B cell (primary cell): ENCODE results near the gene TCP10L. TPM values are rescaled to one million over a fixed set of nuclear protein-coding genes. Genes with fewer than 3 reads are reported as not detected.

ENCODE experiments used
- ATAC-seq: fragments of 200-7000 bp; cut with Tn5 transposase; one replicate; pipeline ENCODE4 v1.10.0; 2021; ENCODE audit warnings: low read depth, mild to moderate bottlenecking, moderate number of reproducible peaks, moderate library complexity
- CTCF ChIA-PET: fragments of 350-600 bp; sonication (Branson Sonifier 250); formaldehyde crosslinking; loops from one replicate; lab custom pipeline; 2021; ENCODE audit warnings: antibody characterized with exemption, inconsistent platforms; lab: Charles Lee
- POLR2A ChIA-PET: fragments of 350-600 bp; sonication (Branson Sonifier 250); formaldehyde crosslinking; loops from one replicate; lab custom pipeline; 2021; ENCODE audit warnings: antibody characterized with exemption; lab: Charles Lee
- DNase-seq: peaks from one replicate; pipeline ENCODE4 v3.0.0; 2013
- H2AFZ ChIP-seq: 2 replicates; pipeline ENCODE4 v1.6.1; 2012; ENCODE audit warnings: mild to moderate bottlenecking, low read depth, low read length; ENCODE audit not compliant: insufficient read depth, poor library complexity, severe bottlenecking
- H3K27ac ChIP-seq, 2 donors: 1 replicate in 1 of 2; 2 replicates in 1 of 2; pipeline ENCODE4 v1.5.1; 2012 to 2013; ENCODE audit warnings: low read length in 2 of 2, mild to moderate bottlenecking in 2 of 2, moderate library complexity in 1 of 2
- H3K27me3 ChIP-seq, 4 experiments: fragments of 200-600 bp in 1 of 4; sonication (generic) in 1 of 4; replicated peaks in 1 of 4; 1 replicate in 2 of 4; 2 replicates in 2 of 4; pipeline versions ENCODE4 v1.6.1 to v1.7.0; 2013 to 2016; ENCODE audit warnings: low read length in 3 of 4, mild to moderate bottlenecking in 2 of 4, mixed read lengths in 1 of 4, moderate library complexity in 1 of 4; ENCODE audit not compliant: insufficient read depth in 4 of 4, control insufficient read depth in 3 of 4; ENCODE audit errors: control extremely low read depth in 1 of 4
- H3K36me3 ChIP-seq, 2 experiments: replicated peaks in 1 of 2; 1 replicate in 1 of 2; 2 replicates in 1 of 2; pipeline versions ENCODE4 v1.6.1 to v1.7.1; 2013; ENCODE audit warnings: low read length in 1 of 2; ENCODE audit not compliant: insufficient read depth in 2 of 2, control insufficient read depth in 1 of 2; ENCODE audit errors: control extremely low read depth in 1 of 2, extremely low read depth in 1 of 2
- H3K4me1 ChIP-seq, 2 donors: fragments of 200-600 bp in 1 of 2; sonication (generic) in 1 of 2; 1 replicate in 1 of 2; 2 replicates in 1 of 2; pipeline versions ENCODE4 v1.5.1 to v1.6.1; 2013 to 2017; ENCODE audit warnings: low read length in 2 of 2; ENCODE audit not compliant: control insufficient read depth in 2 of 2, insufficient read depth in 2 of 2
- H3K4me2 ChIP-seq: replicated peaks from 2 replicates; pipeline ENCODE3; 2012; ENCODE audit warnings: mild to moderate bottlenecking, low read depth, low read length; ENCODE audit not compliant: poor library complexity, severe bottlenecking
- H3K4me3 ChIP-seq, 5 experiments: fragments of 200-600 bp in 1 of 5; sonication (generic) in 1 of 5; 1 replicate in 3 of 5; 2 replicates in 2 of 5; pipeline versions ENCODE4 v1.5.1 to v1.7.0; 2011 to 2016; ENCODE audit warnings: low read length in 4 of 5, mild to moderate bottlenecking in 4 of 5, low read depth in 2 of 5, control low read depth in 1 of 5, moderate library complexity in 1 of 5; ENCODE audit not compliant: insufficient read depth in 1 of 5; ENCODE audit errors: control extremely low read depth in 1 of 5, extremely low read depth in 1 of 5
- H3K79me2 ChIP-seq: fragments of 200-600 bp; sonication (generic); one replicate; pipeline ENCODE4 v1.6.0; 2016; ENCODE audit warnings: low read length; ENCODE audit not compliant: control insufficient read depth, insufficient read depth
- H3K9ac ChIP-seq: fragments of 200-600 bp; sonication (generic); 2 replicates; pipeline ENCODE4 v1.6.1; 2017; ENCODE audit warnings: mild to moderate bottlenecking, low read length, moderate library complexity
- H3K9me3 ChIP-seq, 3 donors: one replicate each; pipeline versions ENCODE4 v1.6.1 to v1.7.1; 2013; ENCODE audit warnings: low read length in 2 of 3; ENCODE audit not compliant: control insufficient read depth in 2 of 3, insufficient read depth in 1 of 3; ENCODE audit errors: control extremely low read depth in 1 of 3
- H4K20me1 ChIP-seq: 2 replicates; pipeline ENCODE4 v1.6.0; 2012; ENCODE audit warnings: mild to moderate bottlenecking, low read length; ENCODE audit not compliant: insufficient read depth, control insufficient read depth, poor library complexity, severe bottlenecking
- H3K27ac Mint-ChIP-seq: one replicate; pipeline ENCODE4 v1.8.0; 2021; ENCODE audit warnings: mixed read lengths
- H3K27me3 Mint-ChIP-seq: one replicate; pipeline ENCODE4 v1.8.0; 2021; ENCODE audit warnings: mixed read lengths
- H3K4me1 Mint-ChIP-seq: one replicate; pipeline ENCODE4 v1.8.0; 2021; ENCODE audit warnings: mixed read lengths
- H3K4me3 Mint-ChIP-seq: one replicate; pipeline ENCODE4 v1.8.0; 2021; ENCODE audit warnings: mixed read lengths
- H3K9me3 Mint-ChIP-seq: one replicate; pipeline ENCODE4 v1.8.0; 2022; ENCODE audit warnings: mixed read lengths; ENCODE audit not compliant: insufficient read depth
- CTCF ChIP-seq: fragments of 200-600 bp; IDR thresholded peaks from one replicate; pipeline ENCODE4 v1.8.0; 2022; ENCODE audit warnings: antibody characterized with exemption, mild to moderate bottlenecking
- EZH2 ChIP-seq: IDR thresholded peaks from 2 replicates; pipeline ENCODE4 v1.6.1; 2012; ENCODE audit warnings: borderline replicate concordance, low read depth, mild to moderate bottlenecking, moderate library complexity, low read length; ENCODE audit not compliant: insufficient read depth, poor library complexity, severe bottlenecking
- WGBS: methylation state at CpG from one replicate; pipeline ENCODE4 v1.1.5; 2013; ENCODE audit warnings: missing lambda C conversion rate; ENCODE audit not compliant: insufficient coverage; 5-methylcytosine and 5-hydroxymethylcytosine counted together
- intact Hi-C: fragments of 100-400 bp; cut with micrococcal nuclease; formaldehyde crosslinking; loops from one replicate; pipeline ENCODE4 v1.10.0; 2022
- polyA plus RNA-seq: library from polyadenylated mRNA; depleted of rRNA; stranded (reverse); fragments of >200 nt; gene quantifications from 2 replicates; pipeline ENCODE4 v1.2.3, GENCODE V29; 2012
- total RNA-seq, 2 donors: library from RNA; stranded (reverse); fragments of 120-200 nt in 1 of 2; gene quantifications; 1 replicate in 1 of 2; 2 replicates in 1 of 2; pipeline versions ENCODE4 v1.2.3 to v1.2.4, GENCODE V29; 2013 to 2022

The TCP10L gene
- total and polyA plus RNA-seq, 2 donors (not counting 1 experiment from before 2014, with no cell fraction given): 0.39 TPM

DNA sequence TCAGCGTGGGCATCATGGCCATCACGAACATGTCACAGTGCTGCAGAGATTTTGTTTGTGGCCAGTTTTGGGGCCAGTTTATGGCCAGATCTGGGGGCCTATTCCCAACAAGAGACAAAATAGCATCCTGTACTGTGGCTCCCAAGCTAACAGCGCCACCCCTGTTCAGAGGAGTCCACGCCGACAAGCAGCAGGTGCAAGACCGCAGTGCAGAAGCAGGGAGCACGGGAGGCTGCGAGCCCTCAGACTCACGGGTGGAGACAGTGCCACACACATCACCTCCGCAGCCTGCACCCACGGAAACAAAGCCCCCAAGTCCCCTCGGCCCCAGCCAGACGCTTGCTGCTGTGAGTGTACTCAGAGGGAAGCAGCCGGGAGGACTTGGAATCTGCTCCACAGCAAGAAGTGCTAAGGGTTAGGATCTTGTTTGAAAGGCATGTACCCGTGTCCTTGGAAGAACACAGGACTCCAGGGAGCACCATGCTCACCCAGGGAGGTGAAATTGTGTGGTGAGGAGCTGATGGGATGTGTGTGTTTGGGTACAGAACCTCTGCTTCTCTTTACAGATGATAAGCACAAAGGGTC lies 7.1 kb downstream of the TCP10L start:
- Mint-ChIP-seq H3K27ac (no peak overlapping the region), H3K9me3 (no peaks in the 10 kb centered on the region), H3K4me3 (no peak overlapping the region), H3K4me1 (no peaks in the 10 kb centered on the region), H3K27me3 (peaks cover 3% of the 10 kb centered on the region)
- H3K9me3 ChIP-seq: peaks cover 0 to 2% (median 0%) of the 10 kb centered on the region in 3 donors
- H3K27ac ChIP-seq: no peak overlapping the region
- ATAC-seq: no peak
- no peaks in the 10 kb centered on the region for H4K20me1 ChIP-seq
- H3K79me2 ChIP-seq: no peaks in the 10 kb centered on the region
- no peak for DNase-seq
- ChIA-PET CTCF (no interaction called here), POLR2A (no interaction called here)
- H3K4me1 ChIP-seq: no peaks in the 10 kb centered on the region
- H3K27me3 ChIP-seq: no peaks in the 10 kb centered on the region
- H3K9ac ChIP-seq: no peak overlapping the region
- no peak overlapping the region for H3K4me2 ChIP-seq
- intact Hi-C loops: no loop called here
- H2AFZ ChIP-seq: no peak overlapping the region
- no peak for TF ChIP-seq EZH2
- no peak for TF ChIP-seq CTCF
- no peak overlapping the region for H3K4me3 ChIP-seq
- H3K36me3 ChIP-seq: no peaks in the 10 kb centered on the region
- WGBS: 78% methylated on average over 13 of the region's 15 CpGs

GRCh38 chr21:32576011-32576410 lies 9.3 kb downstream of the TCP10L start:
- H3K27ac Mint-ChIP-seq: no peak overlapping the region
- DNase-seq (no peak), ATAC-seq (no peak)
- no peaks in the 10 kb centered on the region for H3K9me3 Mint-ChIP-seq
- Histone ChIP-seq H3K9me3 (peaks cover 0 to 1% (median 0%) of the 10 kb centered on the region in 3 donors), H3K27ac (no peak overlapping the region), H2AFZ (no peak overlapping the region), H3K27me3 (peaks cover 0 to 3% (median 0%) of the 10 kb centered on the region in 4 experiments), H3K79me2 (no peaks in the 10 kb centered on the region), H3K4me2 (no peak overlapping the region), H4K20me1 (no peaks in the 10 kb centered on the region), H3K4me1 (no peaks in the 10 kb centered on the region), H3K36me3 (no peaks in the 10 kb centered on the region), H3K9ac (no peak overlapping the region), H3K4me3 (no peak overlapping the region)
- H3K27me3 Mint-ChIP-seq: peaks cover 3% of the 10 kb centered on the region
- CTCF ChIA-PET: interaction anchor here (1.0 kb wide), 1 partner anchor 25 kb away, joined by 3 read pairs; no protein-coding TSS in a partner anchor
- intact Hi-C loops: no loop called here
- H3K4me1 Mint-ChIP-seq: no peaks in the 10 kb centered on the region
- WGBS: 94% methylated on average over 11 of the region's 11 CpGs
- TF ChIP-seq EZH2 (no peak), CTCF (no peak)
- no peak overlapping the region for H3K4me3 Mint-ChIP-seq
- POLR2A ChIA-PET: no interaction called here
